ENCODE data around the gene NDRG4.

NDRG4 gene

DNA sequence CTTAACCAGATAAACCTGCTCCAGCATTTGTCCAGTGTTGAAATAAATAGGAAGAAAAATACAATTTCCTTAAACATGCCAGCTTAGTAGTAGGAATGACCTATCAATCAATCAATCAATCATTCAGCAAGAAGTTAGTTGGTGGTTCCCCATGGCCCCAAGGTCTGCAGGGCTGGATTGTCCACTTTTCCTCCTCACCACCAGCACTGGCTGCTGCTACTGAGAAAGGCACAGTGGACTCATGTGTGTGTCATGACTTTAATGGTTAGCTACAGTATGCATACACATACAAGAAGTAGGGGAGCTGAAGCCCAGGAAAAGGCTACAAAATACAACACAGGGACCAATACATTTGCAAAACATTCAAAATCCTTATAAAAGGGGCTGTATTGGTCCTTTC lies 19.8 kb downstream of the NDRG4 start:
- ChIA-PET CTCF (interaction anchor here (1.0 to 1.5 kb wide), 2 partner anchors 20 to 183 kb away, joined by 3 to 4 read pairs; no protein-coding TSS in a partner anchor), POLR2A (no interaction called here)
- no peak overlapping the region for H3K4me3 ChIP-seq (ENCODE audit: low read depth, low read length)
- no peak for DNase-seq (ENCODE audit: low read depth, low spot score)
- TF ChIP-seq CTCF (IDR thresholded peaks at IDR 0.05; ENCODE audit: insufficient read depth, low read length, missing control alignments): no peak

DNA sequence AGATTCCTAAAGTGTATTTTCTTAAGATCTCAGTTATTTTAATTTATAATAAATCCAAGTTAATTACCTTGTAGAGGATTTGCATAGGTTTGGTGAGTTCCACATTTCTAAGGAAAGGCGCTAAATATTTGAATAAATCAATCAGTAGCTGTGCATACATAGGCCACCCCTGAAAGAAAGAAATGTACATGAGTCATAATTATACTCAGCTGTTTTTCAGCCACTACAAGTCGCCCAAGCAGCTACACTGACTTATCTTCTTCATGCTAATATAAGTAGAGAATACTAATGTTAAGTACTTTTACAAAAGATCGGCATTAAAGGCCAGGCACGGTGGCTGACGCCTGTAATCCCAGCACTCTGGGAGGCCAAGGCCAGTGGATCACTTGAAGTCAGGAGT lies 30.2 kb downstream of the NDRG4 start:
- no peak overlapping the region for H3K4me3 ChIP-seq (ENCODE audit: low read depth, low read length)
- DNase-seq (ENCODE audit: low read depth, low spot score): no peak
- ChIA-PET POLR2A (no interaction called here), CTCF (interaction anchor here (2.0 kb wide), 1 partner anchor 12 kb away, joined by 5 read pairs; no protein-coding TSS in a partner anchor)
- no peak for TF ChIP-seq CTCF (IDR thresholded peaks at IDR 0.05; ENCODE audit: insufficient read depth, low read length, missing control alignments)

DNA sequence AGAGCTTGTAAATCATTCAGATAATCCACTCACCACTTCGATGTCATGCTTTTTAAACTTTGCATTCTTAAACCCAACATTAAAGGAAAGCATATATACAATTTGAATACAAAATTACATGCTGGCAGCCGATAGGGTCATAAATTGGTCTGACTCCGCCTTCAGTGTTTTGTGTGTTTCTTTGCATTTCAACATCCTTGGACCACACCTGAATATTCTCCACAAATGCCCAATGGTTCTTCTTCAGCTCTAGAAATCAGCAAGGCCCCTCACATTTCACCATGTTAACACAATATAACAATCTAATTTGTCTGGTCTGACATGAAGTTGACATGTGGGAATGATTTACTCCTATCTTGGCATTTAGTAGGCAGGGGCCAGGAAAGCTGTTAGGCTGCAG lies 32.5 kb downstream of the NDRG4 start:
- no peak for TF ChIP-seq CTCF (IDR thresholded peaks at IDR 0.05; ENCODE audit: insufficient read depth, low read length, missing control alignments)
- no peak overlapping the region for H3K4me3 ChIP-seq (ENCODE audit: low read depth, low read length)
- POLR2A ChIA-PET: no interaction called here
- CTCF ChIA-PET: interaction anchor here (1.1 kb wide), 1 partner anchor 10 kb away, joined by 3 read pairs; no protein-coding TSS in a partner anchor
- DNase-seq (ENCODE audit: low read depth, low spot score): no peak

DNA sequence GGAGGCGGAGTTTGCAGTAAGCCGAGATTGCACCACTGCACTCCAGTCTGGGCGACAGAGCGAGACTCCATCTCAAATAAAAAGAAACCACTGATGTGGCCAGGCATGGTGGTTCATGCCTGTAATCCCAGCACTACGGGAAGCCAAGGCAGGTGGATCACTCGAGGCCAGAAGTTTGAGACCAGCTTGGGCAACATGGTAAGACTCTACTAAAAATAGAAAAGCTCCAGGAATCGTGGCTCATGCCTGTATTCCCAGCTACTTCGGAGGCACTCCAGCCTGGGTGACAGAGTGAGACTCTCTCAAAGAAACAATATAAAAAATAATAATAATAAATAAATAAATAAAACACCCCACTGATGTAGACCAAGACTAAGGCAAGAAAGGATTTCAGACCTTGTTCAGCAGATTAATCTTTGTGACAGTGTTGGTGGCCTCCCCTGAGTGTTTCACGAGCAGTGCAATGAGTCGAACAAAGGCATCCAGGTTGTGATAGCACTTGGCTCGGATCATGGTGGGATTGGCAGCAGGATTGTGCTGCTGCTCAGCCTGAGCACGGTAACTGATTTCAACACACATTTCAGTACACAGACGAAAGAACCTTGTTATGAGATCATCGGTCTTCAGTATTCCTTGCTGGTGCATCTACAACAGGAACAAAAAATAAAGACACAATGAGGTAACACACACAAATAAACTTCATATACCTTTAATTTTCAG lies 34.0 kb downstream of the NDRG4 start:
- ChIA-PET POLR2A (no interaction called here), CTCF (no interaction called here)
- H3K4me3 ChIP-seq (ENCODE audit: low read depth, low read length): no peak overlapping the region
- no peak for DNase-seq (ENCODE audit: low read depth, low spot score)
- no peak for TF ChIP-seq CTCF (IDR thresholded peaks at IDR 0.05; ENCODE audit: insufficient read depth, low read length, missing control alignments)

- ChIA-PET CTCF (no interaction called here), POLR2A (no interaction called here)
- TF ChIP-seq CTCF (IDR thresholded peaks at IDR 0.05; ENCODE audit: insufficient read depth, low read length, missing control alignments): no peak
- DNase-seq (ENCODE audit: low read depth, low spot score): no peak
- no peak overlapping the region for H3K4me3 ChIP-seq (ENCODE audit: low read depth, low read length)
Measured at GRCh38 chr16:58535100-58535499, 35.2 kb downstream of the NDRG4 start.

DNA sequence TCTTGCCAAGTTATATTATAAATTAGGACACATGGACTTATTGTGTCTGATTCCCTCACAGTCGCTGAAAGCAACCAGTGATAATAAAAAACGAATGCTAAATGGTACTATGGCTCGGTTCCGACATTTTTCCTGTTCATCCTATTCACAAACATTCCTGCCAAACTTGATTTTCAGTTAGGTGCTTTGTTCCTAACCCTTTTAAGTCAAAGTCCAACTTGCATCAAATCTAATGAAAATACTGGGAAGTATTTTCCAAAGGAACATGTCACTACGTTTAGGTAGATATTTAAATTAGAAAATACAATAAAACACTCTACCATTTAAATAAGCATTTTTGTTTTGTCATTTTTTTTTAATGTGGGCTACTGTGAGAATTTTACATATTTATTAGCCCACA lies 36.3 kb downstream of the NDRG4 start:
- no peak overlapping the region for H3K4me3 ChIP-seq (ENCODE audit: low read depth, low read length)
- no peak for DNase-seq (ENCODE audit: low read depth, low spot score)
- CTCF ChIA-PET: interaction anchor here (1.4 kb wide), 1 partner anchor 10 kb away, joined by 4 read pairs; no protein-coding TSS in a partner anchor
- POLR2A ChIA-PET: no interaction called here
- TF ChIP-seq CTCF (IDR thresholded peaks at IDR 0.05; ENCODE audit: insufficient read depth, low read length, missing control alignments): no peak
